ENCODE data around the gene COG2.
"Not testable (repeated sequence)": the region's sequence is repeated elsewhere in the genome, so short reads cannot be mapped to it uniquely, and the experiment has no call there.

Gene COG2

DNA sequence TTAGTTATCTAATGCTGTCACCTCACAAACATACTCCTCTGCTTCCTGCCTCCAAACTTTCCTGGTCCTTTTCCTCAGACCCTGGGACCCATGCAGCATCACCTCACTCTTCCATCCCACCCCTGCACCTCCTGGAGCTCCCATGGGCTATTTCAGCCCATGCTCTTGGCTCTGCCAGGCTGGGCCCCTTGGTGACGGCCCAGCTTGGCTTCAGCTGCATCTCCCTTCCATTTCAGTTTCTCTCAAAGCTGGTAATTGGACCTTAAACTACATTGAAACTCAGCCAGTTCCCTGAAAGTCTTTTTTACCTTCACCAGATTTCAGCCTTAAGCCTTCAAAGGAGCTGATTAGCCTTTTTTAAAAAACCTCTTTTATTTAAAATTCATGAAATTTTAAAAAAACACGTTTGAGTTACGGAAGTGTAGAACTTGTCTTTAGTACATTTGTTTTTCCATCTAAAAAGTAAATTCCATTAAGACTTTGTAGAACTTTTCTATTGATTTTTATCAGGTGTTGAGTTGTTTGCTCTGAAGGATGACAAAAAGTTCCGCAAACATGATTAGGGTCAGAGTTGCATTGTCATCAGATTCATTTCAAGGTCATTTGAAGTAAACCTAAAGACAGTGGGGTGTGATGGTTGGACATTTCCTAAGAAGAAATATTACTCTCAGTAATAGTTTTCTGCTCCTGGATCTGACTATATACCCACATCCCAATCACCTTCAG is 38.2 kb downstream of the COG2 start:
- no peak for DNase-seq

DNA sequence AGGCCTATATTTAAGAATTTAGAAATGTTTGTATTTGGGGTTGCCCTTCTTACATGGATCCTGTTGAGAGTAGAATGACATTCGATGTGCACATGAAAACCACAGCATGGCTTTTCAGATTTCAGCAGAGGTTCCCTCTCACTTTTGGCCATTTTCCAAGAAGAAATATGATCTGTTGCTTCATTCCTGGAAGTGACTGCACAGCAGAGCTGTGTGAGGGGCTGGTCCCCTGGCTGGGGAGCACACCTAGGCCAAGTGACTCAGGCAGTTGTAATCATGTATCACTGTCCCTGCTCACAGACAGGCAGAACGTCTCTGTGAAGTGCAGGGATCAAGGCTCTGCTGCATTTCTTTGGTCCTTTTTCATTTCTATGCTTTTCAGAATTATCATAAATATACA is 39.3 kb downstream of the COG2 start:
- DNase-seq = no peak

DNA sequence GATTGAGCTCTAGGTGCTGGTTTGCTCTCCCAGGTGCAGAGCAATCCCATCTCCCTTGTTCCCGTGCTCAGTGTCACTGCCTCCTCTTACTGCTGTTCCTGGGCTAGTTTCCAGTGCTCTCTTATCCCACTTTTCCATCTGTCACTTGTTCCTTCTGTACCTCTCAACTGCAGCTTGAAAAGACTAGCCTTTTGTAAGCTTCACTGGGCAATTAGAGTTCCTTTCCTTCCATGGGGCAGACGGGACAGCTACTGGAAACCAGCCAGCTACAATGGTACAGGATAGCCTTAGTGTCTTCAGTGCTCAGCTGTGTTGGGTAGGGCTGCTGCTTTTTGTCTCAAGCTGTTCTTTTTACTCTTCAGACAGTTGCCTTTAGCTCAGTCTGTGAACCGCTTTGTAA is 40.0 kb downstream of the COG2 start:
- DNase-seq = no peak

DNA sequence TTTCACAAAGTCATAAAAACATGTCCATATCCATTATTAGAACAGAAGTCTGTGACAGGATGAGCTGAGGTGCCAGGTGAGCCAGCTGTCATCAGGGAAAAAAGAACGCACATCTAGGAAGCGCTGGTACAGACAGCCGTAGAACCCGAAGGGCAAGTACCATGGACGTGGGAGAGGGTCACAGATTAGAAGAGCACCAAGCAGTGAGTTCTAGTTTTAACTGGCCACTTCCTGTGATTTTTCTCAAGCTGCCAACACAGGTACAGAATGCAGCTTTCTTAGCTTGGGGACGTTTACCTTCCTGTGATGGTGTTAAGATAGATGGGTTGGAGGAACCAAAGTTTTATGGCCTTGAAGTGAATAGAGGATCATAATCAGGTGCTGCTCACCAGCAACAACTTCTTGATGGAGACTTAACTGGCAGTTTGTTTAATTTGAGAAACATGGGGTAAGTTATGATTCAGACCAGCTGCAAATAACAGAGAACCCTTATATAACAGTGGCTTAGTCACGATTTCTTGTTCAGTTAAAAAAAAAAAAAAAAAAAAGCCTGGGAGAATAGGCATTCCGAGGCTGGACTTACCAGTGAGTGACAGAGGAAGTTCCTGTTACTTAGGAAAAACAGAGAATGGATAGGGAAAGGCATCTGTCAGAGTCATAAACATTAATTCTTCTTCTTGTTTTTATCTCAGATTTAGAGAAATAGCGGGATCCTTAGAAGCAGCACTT is 40.8 kb downstream of the COG2 start:
- no peak for DNase-seq

- no peak for DNase-seq
These were observed 41.9 kb downstream of the COG2 start for GRCh38 chr1:230684146-230684545.

GRCh38 chr1:230684998-230685397 is 42.7 kb downstream of the COG2 start:
- no peak for DNase-seq

DNA sequence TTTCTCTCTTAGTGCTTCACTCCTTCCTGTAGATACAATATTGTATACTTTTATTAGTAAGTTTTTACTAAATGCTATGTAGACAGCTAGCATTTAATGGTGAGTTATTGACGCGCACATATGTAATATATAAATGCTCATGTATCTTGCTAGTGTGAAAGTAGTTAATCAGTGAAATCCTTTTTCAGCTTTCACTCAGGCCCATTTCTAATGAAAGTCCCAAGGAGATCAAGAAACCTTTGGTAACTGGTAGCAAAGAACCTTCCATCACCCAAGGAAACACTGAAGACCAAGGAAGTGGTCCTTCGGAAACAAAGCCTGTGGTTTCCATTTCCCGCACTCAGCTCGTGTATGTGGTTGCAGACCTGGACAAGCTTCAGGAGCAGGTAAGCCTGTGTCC is 44.5 kb downstream of the COG2 start:
- no peak for DNase-seq

GRCh38 chr1:230690101-230690500 is 47.8 kb downstream of the COG2 start:
- no peak for DNase-seq

DNA sequence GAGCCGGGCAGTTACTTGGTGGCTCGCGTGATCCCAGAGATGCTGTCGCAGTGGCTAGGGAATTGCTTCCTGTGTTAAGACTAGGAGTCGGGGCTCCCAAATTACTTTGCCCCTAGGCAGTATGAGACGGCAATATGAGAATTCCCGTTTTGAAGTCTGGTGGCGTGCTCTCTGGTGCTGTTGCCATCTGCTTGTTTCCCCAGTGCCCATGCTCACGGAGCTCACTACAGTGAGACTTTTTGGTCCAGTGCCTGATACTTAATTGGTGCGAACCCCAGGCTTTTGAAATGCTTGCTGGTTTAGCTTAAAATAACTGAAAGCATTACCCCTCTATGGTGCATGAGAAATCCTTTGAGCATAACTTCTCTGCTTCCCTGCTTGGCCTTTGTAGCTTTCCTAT is 49.3 kb downstream of the COG2 start:
- no peak for DNase-seq

GRCh38 chr1:230693221-230693620 is 50.9 kb downstream of the COG2 start:
- DNase-seq = no peak

GRCh38 chr1:230693777-230694176 is 51.5 kb downstream of the COG2 start:
- DNase-seq = no peak

GRCh38 chr1:230694464-230694863 is 52.2 kb downstream of the COG2 start:
- no peak for DNase-seq

DNA sequence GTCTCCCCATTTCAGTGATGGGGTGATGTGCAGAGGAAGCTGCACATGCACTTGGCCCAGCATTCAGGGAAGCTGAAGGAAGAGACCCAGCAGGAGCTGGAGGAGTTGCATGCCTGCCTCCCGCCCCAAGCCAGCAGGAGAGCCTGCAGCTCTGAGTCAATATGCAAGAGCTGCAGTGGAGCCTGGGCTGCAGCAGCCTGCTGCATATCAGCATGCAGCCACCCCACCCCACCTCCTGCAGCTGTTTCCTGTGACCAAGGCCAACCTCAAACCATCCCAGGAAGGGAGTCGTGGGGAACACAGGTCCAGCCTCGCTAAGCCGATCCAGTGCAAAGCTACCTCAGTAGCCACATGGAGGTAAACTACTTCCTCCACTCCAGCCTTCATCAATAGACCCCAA is 52.7 kb downstream of the COG2 start:
- DNase-seq = no peak

GRCh38 chr1:230696218-230696617 is 53.9 kb downstream of the COG2 start:
- no peak for DNase-seq

DNA sequence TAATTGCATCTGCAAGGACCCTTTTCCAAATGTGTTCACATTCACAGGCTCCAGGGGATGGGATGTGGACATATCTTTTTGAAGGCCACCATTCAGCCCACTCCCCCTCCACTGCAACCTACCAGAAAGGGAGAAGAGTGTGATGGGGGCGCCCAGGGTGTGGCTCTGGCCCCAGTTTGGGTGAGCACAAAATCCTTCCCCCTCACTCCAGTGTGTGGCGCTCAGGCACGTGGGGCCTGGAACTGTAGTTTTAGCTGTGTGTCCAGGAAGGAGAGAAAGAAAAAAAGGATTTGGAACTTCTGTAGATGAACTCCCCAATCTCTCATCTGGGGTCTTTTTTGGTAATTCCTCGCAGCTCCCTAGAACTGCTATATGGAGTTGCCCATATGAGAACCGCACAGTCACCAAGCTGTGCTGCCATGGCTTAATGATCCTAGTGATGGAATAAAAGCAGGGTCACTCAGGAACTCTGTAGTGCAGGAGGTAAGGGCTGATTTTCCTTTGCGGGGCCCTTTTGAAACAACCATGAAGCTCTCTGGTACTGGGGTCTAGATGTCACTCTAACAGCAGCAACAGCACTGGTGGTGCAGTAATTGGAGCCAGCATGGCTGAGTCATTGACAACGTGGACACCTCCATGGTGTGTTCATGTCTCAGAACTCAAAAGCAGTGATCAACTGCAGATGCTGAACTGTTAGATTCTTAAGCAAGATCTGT is 54.6 kb downstream of the COG2 start:
- DNase-seq = no peak

- no peak for DNase-seq
These were observed 55.8 kb downstream of the COG2 start for GRCh38 chr1:230698130-230698529.

- not testable (repeated sequence) for DNase-seq
These were observed 56.7 kb downstream of the COG2 start for GRCh38 chr1:230698964-230699363.

- no peak for DNase-seq
These were observed 57.4 kb downstream of the COG2 start for GRCh38 chr1:230699716-230700115.

- no peak for DNase-seq
These were observed 57.9 kb downstream of the COG2 start for GRCh38 chr1:230700132-230700531.

DNA sequence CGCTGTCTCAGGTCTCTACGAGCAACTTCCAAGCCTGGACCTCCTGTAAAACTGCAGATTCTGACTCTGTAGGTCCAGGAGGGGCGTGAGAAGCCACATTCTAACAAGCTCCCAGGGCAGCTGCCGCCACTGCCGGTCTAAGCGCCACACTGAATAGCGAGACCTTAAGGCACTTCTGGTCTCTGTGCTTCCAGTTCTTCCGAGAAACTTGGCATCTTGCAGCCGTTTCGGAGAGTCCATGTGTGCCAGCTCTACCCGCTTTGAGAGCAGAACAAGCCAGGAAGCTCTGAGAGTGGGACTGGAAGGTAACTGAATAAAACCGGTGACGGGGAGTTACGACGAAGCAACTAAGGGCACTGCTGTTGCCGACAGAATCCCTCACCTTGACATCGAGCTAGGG is 59.2 kb downstream of the COG2 start:
- no peak for DNase-seq

- no peak for DNase-seq
These were observed 59.9 kb downstream of the COG2 start for GRCh38 chr1:230701895-230702768.

GRCh38 chr1:230702934-230703678 is 60.8 kb downstream of the COG2 start:
- DNase-seq = no peak
